ENCODE results near the gene EPHB2. TPM values are rescaled to one million over a fixed set of nuclear protein-coding genes. Genes with fewer than 3 reads are reported as not detected.

Gene EPHB2
- total RNA-seq, 5 donors from 2014 or later (not counting 1 experiment from before 2014, with no cell fraction given), result 0.06 to 0.20 (median 0.12) TPM; not detected in 2

DNA sequence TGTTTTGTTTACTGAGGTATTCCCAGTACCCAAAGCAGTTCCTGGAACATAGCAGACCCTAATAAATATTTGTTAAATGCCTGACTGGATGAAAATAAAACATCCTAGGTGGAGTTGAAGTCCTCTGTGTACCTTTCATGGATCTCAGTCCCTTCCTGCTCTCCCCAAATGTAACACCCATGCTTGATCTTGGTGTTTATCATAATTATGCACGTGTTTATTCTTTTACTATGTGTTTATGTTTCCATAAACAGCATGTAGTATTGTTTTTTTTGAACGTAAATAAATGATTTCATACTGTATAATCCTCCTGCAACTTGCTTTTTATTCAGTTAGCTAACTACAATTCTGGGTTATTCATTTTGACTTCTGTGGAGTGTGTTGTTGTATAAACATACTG, 257.2 kb downstream of the EPHB2 start:
- Histone ChIP-seq H3K27me3 (replicated peaks in 1 of 2; ENCODE audit: control insufficient read depth in 2 of 2, extremely low read depth in 1 of 2, insufficient read depth in 2 of 2, low read length in 1 of 2) (peaks cover 3 to 45% of the 10 kb centered on the region in 2 experiments), H3K4me3 (ENCODE audit: control insufficient read depth in 1 of 2, extremely low read depth in 1 of 2, low read length in 1 of 2) (no peak overlapping the region), H3K9me3 (peaks cover 3% of the 10 kb centered on the region), H3K27ac (ENCODE audit: low read length) (no peak overlapping the region), H3K4me1 (ENCODE audit: control insufficient read depth in 1 of 2, extremely low read depth in 1 of 2, insufficient read depth in 2 of 2, low read length in 2 of 2) (peaks cover 0 to 4% of the 10 kb centered on the region in 2 experiments), H3K36me3 (ENCODE audit: control insufficient read depth in 2 of 2, extremely low read depth in 1 of 2, insufficient read depth in 1 of 2, low read length in 1 of 2) (no peaks in the 10 kb centered on the region)
- ChIA-PET POLR2A (no interaction called here), CTCF (interaction anchor here in 1 of 2 donors (0.7 kb wide), 1 partner anchor 139 kb away, joined by 3 read pairs; no protein-coding TSS in a partner anchor)
- peaks cover 48 to 57% of the 10 kb centered on the region in 2 donors for H3K27me3 Mint-ChIP-seq
- H3K36me3 Mint-ChIP-seq, result peaks cover 6% of the 10 kb centered on the region
- WGBS (ENCODE audit: insufficient coverage), result no CpG with 5 or more reads among the region's 2 CpGs
- no peak overlapping the region for H3K4me3 Mint-ChIP-seq
- H3K9me3 Mint-ChIP-seq, result peaks cover 8 to 13% (median 9%) of the 10 kb centered on the region in 3 donors
- ATAC-seq (replicated peaks in 1 of 4) (no peak), DNase-seq (no peak)
- H3K27ac Mint-ChIP-seq, result no peak overlapping the region
- no peaks in the 10 kb centered on the region for H3K4me1 Mint-ChIP-seq

DNA sequence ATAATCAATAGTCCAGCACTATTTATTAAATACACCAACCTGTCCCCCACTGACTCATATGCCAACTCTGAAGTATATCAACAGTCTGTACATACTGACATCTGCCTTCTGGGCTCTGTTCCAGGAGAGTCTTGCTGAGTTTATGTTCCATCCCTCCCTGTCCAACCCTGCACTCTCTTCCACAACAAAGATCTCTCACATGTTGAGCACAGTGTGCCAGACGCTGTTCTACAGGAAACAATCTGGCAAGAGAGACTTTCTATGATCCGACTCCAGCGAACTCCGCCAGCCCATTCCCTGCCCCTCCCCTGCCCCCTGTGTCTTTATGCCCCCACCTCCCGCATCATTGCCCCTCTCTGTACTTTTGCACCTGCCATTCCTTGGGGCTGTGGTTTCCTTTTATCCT, 258.7 kb downstream of the EPHB2 start:
- DNase-seq (no peak), ATAC-seq (replicated peaks in 1 of 4) (no peak)
- ChIA-PET POLR2A (no interaction called here), CTCF (no interaction called here)
- peaks cover 6% of the 10 kb centered on the region for H3K36me3 Mint-ChIP-seq
- H3K27ac Mint-ChIP-seq, result no peak overlapping the region
- peaks cover 0 to 1% of the 10 kb centered on the region in 2 experiments for H3K4me1 ChIP-seq (ENCODE audit: control insufficient read depth in 1 of 2, extremely low read depth in 1 of 2, insufficient read depth in 2 of 2, low read length in 2 of 2)
- H3K36me3 ChIP-seq (ENCODE audit: control insufficient read depth in 2 of 2, extremely low read depth in 1 of 2, insufficient read depth in 1 of 2, low read length in 1 of 2), result no peaks in the 10 kb centered on the region
- H3K4me3 Mint-ChIP-seq, result no peak overlapping the region
- H3K27me3 ChIP-seq (replicated peaks in 1 of 2; ENCODE audit: control insufficient read depth in 2 of 2, extremely low read depth in 1 of 2, insufficient read depth in 2 of 2, low read length in 1 of 2), result peaks cover 3 to 49% of the 10 kb centered on the region in 2 experiments
- H3K27ac ChIP-seq (ENCODE audit: low read length), result no peak overlapping the region
- H3K4me3 ChIP-seq (ENCODE audit: control insufficient read depth in 1 of 2, extremely low read depth in 1 of 2, low read length in 1 of 2), result no peak overlapping the region
- 9% methylated on average over 5 of the region's 5 CpGs for WGBS (ENCODE audit: insufficient coverage)
- H3K27me3 Mint-ChIP-seq, result peaks cover 47 to 59% of the 10 kb centered on the region in 2 donors
- H3K9me3 Mint-ChIP-seq, result peaks cover 8 to 13% (median 9%) of the 10 kb centered on the region in 3 donors
- peaks cover 3% of the 10 kb centered on the region for H3K9me3 ChIP-seq
- H3K4me1 Mint-ChIP-seq, result no peaks in the 10 kb centered on the region

DNA sequence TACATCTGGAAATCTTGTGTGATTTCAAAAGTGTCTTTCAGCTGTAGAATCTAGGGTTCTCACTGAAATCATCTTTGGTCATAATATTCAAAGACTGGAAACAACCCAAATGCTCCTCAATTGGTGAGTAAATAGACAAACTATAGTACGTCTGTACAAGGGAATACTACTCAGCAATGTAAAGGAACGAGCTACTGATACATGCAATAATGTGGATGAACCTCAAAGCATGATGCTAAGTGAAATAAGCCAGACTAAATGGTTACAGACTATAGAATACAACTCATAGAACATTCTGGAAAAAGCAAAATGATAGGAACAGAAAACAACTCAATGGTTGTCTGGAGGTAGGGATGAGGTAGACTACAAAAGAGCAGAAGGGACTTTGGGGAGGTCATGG, 259.5 kb downstream of the EPHB2 start:
- Histone ChIP-seq H3K4me1 (ENCODE audit: control insufficient read depth in 1 of 2, extremely low read depth in 1 of 2, insufficient read depth in 2 of 2, low read length in 2 of 2) (no peaks in the 10 kb centered on the region), H3K27ac (ENCODE audit: low read length) (no peak overlapping the region), H3K9me3 (peaks cover 3% of the 10 kb centered on the region), H3K36me3 (ENCODE audit: control insufficient read depth in 2 of 2, extremely low read depth in 1 of 2, insufficient read depth in 1 of 2, low read length in 1 of 2) (no peaks in the 10 kb centered on the region), H3K27me3 (replicated peaks in 1 of 2; ENCODE audit: control insufficient read depth in 2 of 2, extremely low read depth in 1 of 2, insufficient read depth in 2 of 2, low read length in 1 of 2) (peaks cover 0 to 47% of the 10 kb centered on the region in 2 experiments), H3K4me3 (ENCODE audit: control insufficient read depth in 1 of 2, extremely low read depth in 1 of 2, low read length in 1 of 2) (no peak overlapping the region)
- Mint-ChIP-seq H3K9me3 (peaks cover 8 to 13% (median 9%) of the 10 kb centered on the region in 3 donors), H3K27me3 (peaks cover 47 to 63% of the 10 kb centered on the region in 2 donors), H3K36me3 (peaks cover 6% of the 10 kb centered on the region), H3K4me1 (no peaks in the 10 kb centered on the region), H3K27ac (no peak overlapping the region), H3K4me3 (no peak overlapping the region)
- ChIA-PET POLR2A (no interaction called here), CTCF (interaction anchor here in 1 of 2 donors (0.6 kb wide), 1 partner anchor 324 kb away, joined by 3 read pairs; no protein-coding TSS in a partner anchor)
- ATAC-seq (replicated peaks in 1 of 4), result no peak
- WGBS (ENCODE audit: insufficient coverage), result no CpG with 5 or more reads among the region's 2 CpGs
- no peak for DNase-seq

Other genes with a start within 250 kb of the EPHB2 start
- under 1 TPM in 2 of 5 donors, not detected in 3; 0.09 to 0.15 TPM for gene EPHA8, start 147.3 kb upstream of the EPHB2 start, total RNA-seq
- 1 to 10 TPM in 2 of 5 donors, under 1 TPM in 2, not detected in 1; 0.33 to 1.3 (median 0.93) TPM for gene C1QA, start 74.2 kb upstream of the EPHB2 start, total RNA-seq
- 1 to 10 TPM in 1 of 5 donors, under 1 TPM in 2, not detected in 2; 0.62 to 1.9 (median 0.96) TPM for gene C1QC, start 67.2 kb upstream of the EPHB2 start, total RNA-seq
- 1 to 10 TPM in 3 of 5 donors, not detected in 2; 1.1 to 1.3 (median 1.2) TPM for gene C1QB, start 57.6 kb upstream of the EPHB2 start, total RNA-seq

Data from T-cell (primary cell).